HFF-Myc (cell line): ENCODE measurements around the gene KCTD8.

Source experiments
- DNase-seq: peaks from one replicate; pipeline ENCODE4 v3.0.0-alpha.2; 2011; ENCODE audit warnings: low read depth; ENCODE audit errors: extremely low read depth
- H3K4me3 ChIP-seq: replicated peaks from 2 replicates; pipeline ENCODE4 v1.5.1; 2011; ENCODE audit warnings: low read depth, mild to moderate bottlenecking, control low read depth, low read length
- CTCF ChIP-seq: IDR thresholded peaks from 2 replicates; pipeline ENCODE4 v1.5.1; 2012; ENCODE audit warnings: mild to moderate bottlenecking, low read depth, low read length, control low read depth; ENCODE audit errors: missing control alignments

Gene KCTD8

GRCh38 chr4:44150091-44150576, 298.5 kb downstream of the KCTD8 start:
- no peak overlapping the region for H3K4me3 ChIP-seq
- DNase-seq, result no peak
- no peak for TF ChIP-seq CTCF

GRCh38 chr4:44149282-44149681, 299.3 kb downstream of the KCTD8 start:
- no peak for DNase-seq
- H3K4me3 ChIP-seq, result no peak overlapping the region
- TF ChIP-seq CTCF, result no peak

- no peak for DNase-seq
- no peak overlapping the region for H3K4me3 ChIP-seq
- no peak for TF ChIP-seq CTCF
These were observed 301.0 kb downstream of the KCTD8 start for GRCh38 chr4:44147571-44148075.

GRCh38 chr4:44146516-44146915, 302.1 kb downstream of the KCTD8 start:
- no peak overlapping the region for H3K4me3 ChIP-seq
- no peak for TF ChIP-seq CTCF
- DNase-seq, result no peak

- no peak overlapping the region for H3K4me3 ChIP-seq
- no peak for TF ChIP-seq CTCF
- no peak for DNase-seq
These were observed 302.7 kb downstream of the KCTD8 start for GRCh38 chr4:44145868-44146267.

- no peak for DNase-seq
- H3K4me3 ChIP-seq, result no peak overlapping the region
- TF ChIP-seq CTCF, result no peak
These were observed 316.1 kb downstream of the KCTD8 start for GRCh38 chr4:44132526-44132925.
